Left ventricle myocardium inferior (tissue), 1 donor: ENCODE results near the gene HECTD4. TPM values are rescaled to one million over a fixed set of nuclear protein-coding genes. Genes with fewer than 3 reads are reported as not detected.
"Not testable (repeated sequence)": the region's sequence is repeated elsewhere in the genome, so short reads cannot be mapped to it uniquely, and the experiment has no call there.

Experiments used
- DNase-seq: peaks from one replicate; pipeline ENCODE4 v3.0.0-alpha.2; 2020
- H3K27ac ChIP-seq: fragments of 200-600 bp; replicated peaks from 2 replicates; pipeline ENCODE4 v1.8.0; 2021
- H3K27me3 ChIP-seq: fragments of 200-600 bp; 2 replicates; pipeline ENCODE4 v1.8.0; 2021; ENCODE audit warnings: low read depth
- H3K36me3 ChIP-seq: fragments of 200-600 bp; 2 replicates; pipeline ENCODE4 v1.8.0; 2021
- H3K4me1 ChIP-seq: fragments of 200-600 bp; 2 replicates; pipeline ENCODE4 v1.8.0; 2021
- H3K4me3 ChIP-seq: fragments of 200-600 bp; 2 replicates; pipeline ENCODE4 v1.8.0; 2021; ENCODE audit warnings: mild to moderate bottlenecking, moderate library complexity
- H3K9me3 ChIP-seq: fragments of 200-600 bp; replicated peaks from 2 replicates; pipeline ENCODE4 v1.8.0; 2021
- intact Hi-C: fragments of 100-400 bp; cut with micrococcal nuclease; formaldehyde crosslinking; loops from one replicate; pipeline ENCODE4 v1.11.0; 2022
- total RNA-seq: library from RNA; stranded (reverse); fragmentation: NEBNext Ultra II Directional; extraction: Animal tissue kit (Norgen Biotek cat#: 25700); gene quantifications from one replicate; pipeline ENCODE4 v1.2.1, GENCODE V29; 2021
- TF ChIP-seq, protein P1 (sequence below): fragments of 200-600 bp; IDR thresholded peaks from 2 replicates; pipeline ENCODE4 v1.8.0; 2021; ENCODE audit warnings: antibody characterized with exemption, mild to moderate bottlenecking, borderline replicate concordance
- donor health status: DM: no; HTN: yes; CAD: no; lungs with severe emphysema.

Gene HECTD4
- total RNA-seq, 1 donor from 2014 or later: 23.4 TPM

DNA sequence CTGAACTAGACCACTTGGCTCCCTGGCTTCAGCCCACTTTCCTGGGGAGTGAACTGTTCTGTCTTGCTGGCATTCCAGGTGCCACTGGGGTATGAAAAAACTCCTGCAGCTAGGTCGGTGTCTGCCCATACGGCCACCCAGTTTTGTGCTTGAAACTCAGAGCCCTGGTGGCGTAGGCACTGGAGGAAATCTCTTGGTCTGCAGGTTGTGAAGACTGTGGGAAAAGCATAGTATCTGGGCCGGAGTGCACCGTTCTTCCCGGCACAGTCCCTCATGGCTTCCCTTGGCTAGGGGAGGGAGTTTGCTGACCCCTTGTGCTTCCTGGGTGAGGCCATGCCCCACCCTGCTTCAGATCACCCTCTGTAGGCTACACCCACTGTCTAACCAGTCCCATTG lies 223.1 kb downstream of the HECTD4 start:
- TF ChIP-seq, protein P1, sequence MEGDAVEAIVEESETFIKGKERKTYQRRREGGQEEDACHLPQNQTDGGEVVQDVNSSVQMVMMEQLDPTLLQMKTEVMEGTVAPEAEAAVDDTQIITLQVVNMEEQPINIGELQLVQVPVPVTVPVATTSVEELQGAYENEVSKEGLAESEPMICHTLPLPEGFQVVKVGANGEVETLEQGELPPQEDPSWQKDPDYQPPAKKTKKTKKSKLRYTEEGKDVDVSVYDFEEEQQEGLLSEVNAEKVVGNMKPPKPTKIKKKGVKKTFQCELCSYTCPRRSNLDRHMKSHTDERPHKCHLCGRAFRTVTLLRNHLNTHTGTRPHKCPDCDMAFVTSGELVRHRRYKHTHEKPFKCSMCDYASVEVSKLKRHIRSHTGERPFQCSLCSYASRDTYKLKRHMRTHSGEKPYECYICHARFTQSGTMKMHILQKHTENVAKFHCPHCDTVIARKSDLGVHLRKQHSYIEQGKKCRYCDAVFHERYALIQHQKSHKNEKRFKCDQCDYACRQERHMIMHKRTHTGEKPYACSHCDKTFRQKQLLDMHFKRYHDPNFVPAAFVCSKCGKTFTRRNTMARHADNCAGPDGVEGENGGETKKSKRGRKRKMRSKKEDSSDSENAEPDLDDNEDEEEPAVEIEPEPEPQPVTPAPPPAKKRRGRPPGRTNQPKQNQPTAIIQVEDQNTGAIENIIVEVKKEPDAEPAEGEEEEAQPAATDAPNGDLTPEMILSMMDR: no peak
- Histone ChIP-seq H3K4me3 (no peak overlapping the region), H3K27ac (no peak overlapping the region), H3K27me3 (no peaks in the 10 kb centered on the region), H3K36me3 (peaks cover 81% of the 10 kb centered on the region), H3K4me1 (no peaks in the 10 kb centered on the region), H3K9me3 (peaks cover 10% of the 10 kb centered on the region)
- intact Hi-C loops: no loop called here
- DNase-seq: no peak

DNA sequence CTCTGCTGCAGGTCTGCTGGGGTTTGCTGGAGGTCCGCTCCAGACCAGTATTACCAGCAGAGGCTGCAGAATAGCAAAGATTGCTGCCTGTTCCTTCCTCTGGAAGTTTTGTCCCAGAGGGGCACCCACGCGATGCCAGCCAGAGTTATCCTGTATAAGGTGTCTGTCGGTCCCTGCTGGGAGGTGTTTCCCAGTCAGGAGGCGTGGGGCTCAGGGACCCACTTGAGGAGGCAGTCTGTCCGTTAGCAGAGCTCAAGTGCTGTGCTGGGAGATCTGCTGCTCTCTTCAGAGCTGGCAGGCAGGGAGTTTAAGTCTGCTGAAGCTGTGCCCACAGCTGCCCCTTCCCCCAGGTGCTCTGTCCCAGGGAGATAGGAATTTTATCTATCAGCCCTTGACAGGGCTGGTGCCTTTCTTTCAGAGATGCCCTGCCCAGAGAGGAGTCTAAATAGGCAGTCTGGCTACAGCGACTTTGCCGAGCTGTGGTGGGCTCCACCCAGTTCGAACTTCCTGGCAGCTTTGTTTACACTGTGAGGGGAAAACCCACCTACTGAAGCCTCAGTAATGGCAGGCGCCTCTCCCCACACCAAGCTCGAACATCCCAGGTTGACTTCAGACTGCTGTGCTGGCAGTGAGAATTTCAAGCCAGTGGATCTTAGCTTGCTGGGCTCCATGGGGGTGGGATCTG lies 223.6 kb downstream of the HECTD4 start:
- H3K27me3 ChIP-seq, H3K4me3 ChIP-seq, DNase-seq, intact Hi-C loops, H3K27ac ChIP-seq, H3K4me1 ChIP-seq: not testable (repeated sequence)
- H3K36me3 ChIP-seq: peaks cover 80% of the 10 kb centered on the region
- H3K9me3 ChIP-seq: peaks cover 10% of the 10 kb centered on the region

DNA sequence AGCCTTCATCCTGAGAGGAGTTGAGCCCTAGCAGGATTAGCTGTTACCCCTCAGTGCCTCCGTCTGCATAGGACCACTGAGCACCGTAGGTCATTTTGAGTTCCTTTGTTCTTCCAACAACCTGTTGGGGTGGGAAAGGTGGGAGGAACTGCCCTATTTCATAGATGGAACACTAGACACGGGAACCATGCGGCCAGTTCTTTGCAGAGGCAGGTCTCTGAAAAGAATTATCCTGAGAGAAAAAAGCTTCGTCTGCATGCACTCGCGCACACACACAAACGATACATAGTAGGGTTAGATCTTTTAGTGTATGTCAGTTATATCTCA lies 228.4 kb downstream of the HECTD4 start:
- no peak for DNase-seq
- Histone ChIP-seq H3K27ac (no peak overlapping the region), H3K27me3 (no peaks in the 10 kb centered on the region), H3K36me3 (peaks cover 80% of the 10 kb centered on the region), H3K4me1 (no peaks in the 10 kb centered on the region), H3K9me3 (peaks cover 6% of the 10 kb centered on the region), H3K4me3 (no peak overlapping the region)
- intact Hi-C loops: no loop called here
- TF ChIP-seq, protein P1: no peak

DNA sequence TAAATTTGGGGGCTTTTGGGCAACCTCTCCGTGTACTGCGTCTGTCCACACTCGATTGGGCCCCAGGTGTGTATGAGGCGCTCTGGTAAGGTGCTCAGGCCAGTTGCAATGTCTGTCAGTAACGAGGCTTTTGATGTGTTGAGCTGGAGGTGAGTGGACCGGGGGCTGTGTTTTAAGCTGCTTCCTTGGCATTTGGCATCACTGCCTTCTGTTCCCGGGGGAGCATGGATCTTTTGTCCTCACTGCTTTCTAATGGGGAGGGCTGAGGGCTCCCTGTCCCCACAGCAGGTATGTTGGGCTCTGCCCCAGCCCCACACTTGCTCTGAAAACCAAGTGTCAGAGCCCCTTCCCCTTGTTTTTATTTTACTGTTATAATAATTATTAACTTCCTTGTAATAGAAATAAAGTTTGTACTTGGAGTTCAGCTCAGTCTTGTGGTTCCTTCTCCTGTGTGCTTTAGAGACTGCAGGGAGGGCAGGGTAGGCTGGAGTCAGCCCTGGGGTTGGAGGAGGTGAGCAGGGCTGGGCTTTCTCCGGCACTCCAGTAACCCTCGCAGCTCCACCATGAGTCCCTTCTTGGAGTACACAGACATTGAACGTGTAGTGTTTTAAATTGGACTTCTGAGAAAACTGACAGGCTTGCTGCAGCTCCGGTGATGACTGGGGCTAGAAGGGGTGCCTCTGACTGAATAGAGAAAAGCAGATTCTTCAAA lies 228.9 kb downstream of the HECTD4 start:
- H3K4me3 ChIP-seq: no peak overlapping the region
- no peak overlapping the region for H3K27ac ChIP-seq
- H3K4me1 ChIP-seq: no peaks in the 10 kb centered on the region
- peaks cover 1% of the 10 kb centered on the region for H3K9me3 ChIP-seq
- TF ChIP-seq, protein P1: no peak
- intact Hi-C loops: no loop called here
- no peaks in the 10 kb centered on the region for H3K27me3 ChIP-seq
- no peak for DNase-seq
- H3K36me3 ChIP-seq: peaks cover 80% of the 10 kb centered on the region

DNA sequence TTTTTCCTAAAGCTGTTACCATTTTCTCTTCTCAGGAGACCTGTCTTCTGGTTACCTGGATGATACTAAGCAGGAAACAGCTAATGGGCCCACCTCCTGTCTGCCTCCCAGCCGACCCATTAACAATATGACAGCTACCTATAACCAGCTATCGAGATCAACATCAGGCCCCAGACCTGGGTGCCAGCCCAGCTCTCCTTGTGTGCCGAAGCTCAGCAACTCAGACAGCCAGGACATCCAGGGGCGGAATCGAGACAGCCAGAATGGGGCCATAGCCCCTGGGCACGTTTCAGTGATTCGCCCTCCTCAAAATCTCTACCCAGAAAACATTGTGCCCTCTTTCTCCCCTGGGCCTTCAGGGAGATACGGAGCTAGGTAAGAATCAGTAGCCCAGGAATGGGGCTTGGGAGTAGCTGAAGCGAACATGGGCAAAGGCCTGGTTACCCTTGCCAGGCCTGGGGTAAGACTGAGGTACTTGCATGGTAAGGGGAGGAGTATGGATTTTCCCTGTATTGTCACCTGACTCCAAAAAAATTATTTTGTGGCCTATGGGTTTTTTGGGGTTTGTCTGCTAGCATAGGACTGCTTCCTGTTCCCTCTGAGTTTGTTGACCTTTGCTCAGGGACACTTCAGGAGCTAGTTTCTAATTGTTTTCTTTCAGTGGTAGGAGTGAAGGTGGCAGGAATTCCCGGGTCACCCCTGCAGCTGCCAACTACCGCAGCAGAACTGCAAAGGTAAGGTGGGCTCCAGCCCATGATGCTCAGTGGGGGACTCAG lies 230.3 kb downstream of the HECTD4 start:
- H3K36me3 ChIP-seq: peaks cover 82% of the 10 kb centered on the region
- TF ChIP-seq, protein P1: no peak
- no peak overlapping the region for H3K27ac ChIP-seq
- no peak for DNase-seq
- no peaks in the 10 kb centered on the region for H3K9me3 ChIP-seq
- H3K4me3 ChIP-seq: no peak overlapping the region
- no peaks in the 10 kb centered on the region for H3K4me1 ChIP-seq
- intact Hi-C loops: no loop called here
- H3K27me3 ChIP-seq: no peaks in the 10 kb centered on the region
